GM12878 (cell line): ENCODE results near the gene DNAJB8. TPM values are rescaled to one million over a fixed set of nuclear protein-coding genes. Genes with fewer than 3 reads are reported as not detected.

Source experiments
- ATAC-seq: fragments of 200-7000 bp; cut with Tn5 transposase; 3 replicates; pipeline ENCODE4 v1.9.1; 2020; ENCODE audit warnings: mild to moderate bottlenecking, moderate library complexity
- BruUV-seq: library from RNA; stranded (reverse); fragments of 400-500 nt; replicated peaks from 2 replicates; lab custom pipeline; 2021; lab: Mats Ljungman, UMichigan
- CTCF ChIA-PET: fragments of 300-600 bp; sonication (Branson Sonifier 250); formaldehyde crosslinking; extraction: SDS; loops from one replicate; lab custom pipeline; 2021; ENCODE audit warnings: inconsistent platforms; lab: Yijun Ruan, JAX
- POLR2A ChIA-PET: fragments of 350-600 bp; formaldehyde crosslinking; extraction: SDS; loops from one replicate; lab custom pipeline; 2021; ENCODE audit warnings: inconsistent platforms; lab: Charles Lee
- RAD21 ChIA-PET: fragments of 300-600 bp; sonication (Branson Sonifier 250); formaldehyde crosslinking; loops from one replicate; lab custom pipeline; 2023; ENCODE audit warnings: antibody characterized with exemption; ENCODE audit not compliant: unreplicated experiment; lab: Charles Lee
- SMC1A ChIA-PET: fragments of 300-600 bp; sonication (Branson Sonifier 250); formaldehyde crosslinking; loops from one replicate; lab custom pipeline; 2023; ENCODE audit not compliant: unreplicated experiment, uncharacterized antibody; lab: Charles Lee
- DNase-seq: peaks from one replicate; pipeline ENCODE4 v3.0.0-alpha.2; 2011; ENCODE audit warnings: low read depth, low spot score
- FAIRE-seq: peaks from 3 replicates; lab custom pipeline; 2011; peaks lifted over from hg19 to GRCh38; lab: Jason Lieb, UNC
- H2AFZ ChIP-seq: 2 replicates; pipeline ENCODE4 v1.6.0; 2011; ENCODE audit warnings: low read depth, low read length, control low read depth; ENCODE audit not compliant: control insufficient read depth
- H3K27ac ChIP-seq: 2 replicates; pipeline ENCODE4 v1.5.1; 2011; ENCODE audit warnings: control low read depth; ENCODE audit not compliant: control insufficient read depth, insufficient read depth
- H3K27me3 ChIP-seq, 2 experiments: replicated peaks in 1 of 2; 2 replicates each; pipeline versions ENCODE4 v1.6.0 to v1.6.1; 2011; ENCODE audit warnings: low read length in 1 of 2; ENCODE audit not compliant: control insufficient read depth in 2 of 2, insufficient read depth in 2 of 2
- H3K36me3 ChIP-seq, 2 experiments: 2 replicates each; pipeline ENCODE4 v1.5.1; 2011; ENCODE audit warnings: low read length in 1 of 2; ENCODE audit not compliant: control insufficient read depth in 2 of 2, insufficient read depth in 2 of 2
- H3K4me1 ChIP-seq: 2 replicates; pipeline ENCODE4 v1.6.1; 2011; ENCODE audit warnings: mild to moderate bottlenecking, low read length, moderate library complexity, mixed read lengths; ENCODE audit not compliant: control insufficient read depth, insufficient read depth
- H3K4me2 ChIP-seq: 2 replicates; pipeline ENCODE4 v1.6.0; 2011; ENCODE audit warnings: control low read depth; ENCODE audit not compliant: control insufficient read depth, insufficient read depth
- H3K4me3 ChIP-seq: fragments of 200-600 bp; sonication (generic); 2 replicates; pipeline ENCODE4 v1.5.1; 2016
- H3K79me2 ChIP-seq: 2 replicates; pipeline ENCODE4 v1.6.0; 2011; ENCODE audit warnings: low read length; ENCODE audit not compliant: control insufficient read depth, insufficient read depth
- H3K9ac ChIP-seq: 2 replicates; pipeline ENCODE4 v1.8.0; 2011; ENCODE audit warnings: low read length, control low read depth, mixed read lengths; ENCODE audit not compliant: control insufficient read depth, insufficient read depth
- H3K9me3 ChIP-seq: replicated peaks from 3 replicates; pipeline ENCODE4 v1.5.1; 2011; ENCODE audit warnings: mild to moderate bottlenecking, low read length; ENCODE audit not compliant: control insufficient read depth, insufficient read depth
- H4K20me1 ChIP-seq: 2 replicates; pipeline ENCODE4 v1.6.0; 2011; ENCODE audit not compliant: control insufficient read depth, insufficient read depth
- FOS ChIP-seq: IDR thresholded peaks from 3 replicates; pipeline ENCODE4 v1.6.1; 2011; ENCODE audit warnings: borderline replicate concordance; ENCODE audit not compliant: insufficient read length; ENCODE audit errors: extremely low read depth
- NFYB ChIP-seq: IDR thresholded peaks from 2 replicates; pipeline ENCODE4 v1.6.1; 2011; ENCODE audit warnings: low read depth, mild to moderate bottlenecking, low read length, improper control_type of control experiment, moderate library complexity; ENCODE audit not compliant: insufficient read depth
- NR2C1 ChIP-seq: fragments of 450-650 bp; IDR thresholded peaks from 2 replicates; pipeline ENCODE4 v1.6.1; 2017; ENCODE audit warnings: antibody characterized with exemption, mild to moderate bottlenecking, moderate library complexity
- RAD51 ChIP-seq: fragments of 450-650 bp; IDR thresholded peaks from 2 replicates; pipeline ENCODE4 v1.6.1; 2016; ENCODE audit warnings: moderate library complexity, mild to moderate bottlenecking, inconsistent platforms
- SREBF1 ChIP-seq: IDR thresholded peaks from 2 replicates; pipeline ENCODE4 v1.6.1; 2012; ENCODE audit warnings: mild to moderate bottlenecking, low read length
- TAF1 ChIP-seq: IDR thresholded peaks from 2 replicates; pipeline ENCODE4 v1.6.1; 2011; ENCODE audit warnings: mild to moderate bottlenecking, low read depth, low read length, borderline replicate concordance
- USF1 ChIP-seq: IDR thresholded peaks from 2 replicates; pipeline ENCODE4 v1.6.1; 2011; ENCODE audit warnings: borderline replicate concordance, low read depth, mild to moderate bottlenecking, moderate library complexity, mixed read lengths, low read length; ENCODE audit not compliant: insufficient read depth; ENCODE audit errors: extremely low read length
- WGBS: methylation state at CpG from one replicate; pipeline ENCODE4 v1.1.6; 2016; ENCODE audit warnings: low lambda C conversion rate; ENCODE audit not compliant: insufficient replicate concordance, insufficient coverage; ENCODE audit errors: missing lambda C conversion rate; 5-methylcytosine and 5-hydroxymethylcytosine counted together
- in situ Hi-C: fragments of 300-500 bp; cut with MboI; formaldehyde crosslinking; loops from 9 replicates; pipeline ENCODE4 v1.14.3; 2018; ENCODE audit warnings: mixed read lengths
- intact Hi-C: fragments of 100-400 bp; cut with micrococcal nuclease; formaldehyde crosslinking; loops from one replicate; pipeline ENCODE4 v1.14.2; 2022; ENCODE audit not compliant: unreplicated experiment
- polyA plus RNA-seq, 11 experiments: library from polyadenylated mRNA; depleted of rRNA in 4 of 11; unstranded in 6 of 11; stranded (reverse) in 5 of 11; fragments of >200 nt; fragmentation: Nextera tagmentation in 4 of 11; fragmentation: Illumina TruSeq in 1 of 11; extraction: Ambion mirVana in 4 of 11; extraction: Trizol in 1 of 11; gene quantifications; 1 replicate in 1 of 11; 2 replicates in 10 of 11; pipeline versions ENCODE4 v1.2.1 to v1.2.3, GENCODE V29; 2011 to 2016; ENCODE audit warnings: inconsistent platforms in 2 of 11, missing spikeins in 2 of 11, low read depth in 1 of 11
- total RNA-seq, 4 experiments: library from RNA; depleted of rRNA in 3 of 4; stranded (reverse); fragments of >200 nt in 3 of 4; fragmentation: Illumina TruSeq in 1 of 4; extraction: Trizol in 1 of 4; gene quantifications; 2 replicates each; pipeline versions ENCODE4 v1.2.1 to v1.2.3, GENCODE V29; 2013 to 2021

DNAJB8 gene
- total and polyA plus RNA-seq, 10 of the 15 experiments (the other 5 are each of a cell fraction or from before 2014, with no cell fraction given), result not detected

GRCh38 chr3:128505771-128506170, 39.1 kb upstream of the DNAJB8 start:
- H3K27ac ChIP-seq, result no peak overlapping the region
- FAIRE-seq (no peak), ATAC-seq (no peak), DNase-seq (no peak)
- no peak overlapping the region for H3K9ac ChIP-seq
- H3K79me2 ChIP-seq, result no peaks in the 10 kb centered on the region
- no peak overlapping the region for H2AFZ ChIP-seq
- peaks cover 1% of the 10 kb centered on the region; the same call in 1 of the 3 replicates for H3K9me3 ChIP-seq
- SMC1A ChIA-PET, result interaction anchor here (1.4 kb wide), 1 partner anchor 10 kb away, joined by 3 read pairs; no protein-coding TSS in a partner anchor
- H3K27me3 ChIP-seq, result no peaks in the 10 kb centered on the region; a peak in 1 of 4 replicates
- intact Hi-C loops (no loop called here), in situ Hi-C loops (no loop called here)
- no peaks in the 10 kb centered on the region for H3K4me1 ChIP-seq
- POLR2A ChIA-PET, result no interaction called here
- BruUV-seq, result no TSS peak
- CTCF ChIA-PET, result interaction anchor here (0.9 to 1.9 kb wide), 4 partner anchors 9 to 163 kb away, joined by 3 to 7 read pairs (median 3); no protein-coding TSS in a partner anchor
- TF ChIP-seq NFYB, result peak; percentile 92
- no peak for TF ChIP-seq SREBF1
- TF ChIP-seq RAD51, result peak; percentile 38; the same call in 1 of the 2 replicates
- TF ChIP-seq TAF1, result no peak
- no peak for TF ChIP-seq FOS
- TF ChIP-seq NR2C1, result no peak
- peak; percentile 41 for TF ChIP-seq USF1
- RAD21 ChIA-PET, result no interaction called here
- no peaks in the 10 kb centered on the region for H3K36me3 ChIP-seq
- H3K4me2 ChIP-seq, result no peak overlapping the region
- H3K4me3 ChIP-seq, result no peak overlapping the region
- 85% methylated on average over 3 of the region's 3 CpGs for WGBS
- no peaks in the 10 kb centered on the region for H4K20me1 ChIP-seq
